CD1c-positive myeloid dendritic cell (primary cell): ENCODE data around the gene CCL4.

Source experiments
- DNase-seq: peaks from one replicate; pipeline ENCODE4 v3.0.0-alpha.2; 2016; ENCODE audit errors: extremely low spot score

CCL4 gene

GRCh38 chr17:36144014-36144413, 40.4 kb downstream of the CCL4 start:
- no peak for DNase-seq

GRCh38 chr17:36144981-36145729, 41.5 kb downstream of the CCL4 start:
- DNase-seq, result no peak

GRCh38 chr17:36147601-36148000, 44.0 kb downstream of the CCL4 start:
- no peak for DNase-seq

GRCh38 chr17:36148559-36149295, 45.1 kb downstream of the CCL4 start:
- DNase-seq, result peak; percentile 82

GRCh38 chr17:36149296-36149820, 45.7 kb downstream of the CCL4 start:
- no peak for DNase-seq

- DNase-seq, result no peak
These were observed 48.4 kb downstream of the CCL4 start for GRCh38 chr17:36151891-36152638.

GRCh38 chr17:36152639-36153120, 49.1 kb downstream of the CCL4 start:
- no peak for DNase-seq

GRCh38 chr17:36153895-36154610, 50.4 kb downstream of the CCL4 start:
- no peak for DNase-seq
